GM23338 (cell line): ENCODE data around the gene TJAP1. TPM values are rescaled to one million over a fixed set of nuclear protein-coding genes. Genes with fewer than 3 reads are reported as not detected.
"Not testable (repeated sequence)": the region's sequence is repeated elsewhere in the genome, so short reads cannot be mapped to it uniquely, and the experiment has no call there.

Experiments used
- ATAC-seq: fragments of 200-7000 bp; cut with Tn5 transposase; 3 replicates; pipeline ENCODE4 v1.9.1; 2020
- DNase-seq: peaks from one replicate; pipeline ENCODE4 v3.0.0-alpha.2; 2015; ENCODE audit warnings: low spot score
- H2AFZ ChIP-seq: fragments of 200-600 bp; sonication (generic); 2 replicates; pipeline ENCODE4 v1.8.0; 2016; ENCODE audit warnings: antibody characterized with exemption, mild to moderate bottlenecking, moderate library complexity
- H3F3A ChIP-seq: fragments of 200-600 bp; sonication (generic); replicated peaks from 2 replicates; pipeline ENCODE4 v1.8.0; 2017; ENCODE audit warnings: antibody characterized with exemption, mixed run types, low read depth
- H3K27ac ChIP-seq: fragments of 200-600 bp; sonication (generic); 2 replicates; pipeline ENCODE4 v1.6.1; 2016; ENCODE audit warnings: low read depth
- H3K27me3 ChIP-seq: fragments of 200-600 bp; sonication (generic); 2 replicates; pipeline ENCODE4 v1.8.0; 2016; ENCODE audit warnings: mild to moderate bottlenecking, mixed run types, moderate library complexity; ENCODE audit not compliant: insufficient read depth
- H3K36me3 ChIP-seq: fragments of 200-600 bp; sonication (generic); 2 replicates; pipeline ENCODE4 v1.8.0; 2016; ENCODE audit warnings: mild to moderate bottlenecking; ENCODE audit not compliant: insufficient read depth
- H3K4me1 ChIP-seq: fragments of 200-600 bp; sonication (generic); 2 replicates; pipeline ENCODE4 v1.8.0; 2016; ENCODE audit warnings: mild to moderate bottlenecking, moderate library complexity; ENCODE audit not compliant: insufficient read depth
- H3K4me2 ChIP-seq: fragments of 200-600 bp; sonication (generic); 2 replicates; pipeline ENCODE4 v1.7.1; 2017; ENCODE audit warnings: mixed run types
- H3K4me3 ChIP-seq: fragments of 200-600 bp; sonication (generic); 2 replicates; pipeline ENCODE4 v1.6.1; 2016; ENCODE audit warnings: mixed run types
- H3K79me2 ChIP-seq: fragments of 200-600 bp; sonication (generic); replicated peaks from 2 replicates; pipeline ENCODE4 v1.8.0; 2017; ENCODE audit warnings: mild to moderate bottlenecking; ENCODE audit not compliant: insufficient read depth
- H3K9me2 ChIP-seq: fragments of 200-600 bp; sonication (generic); 2 replicates; pipeline ENCODE4 v1.8.0; 2017; ENCODE audit not compliant: insufficient read depth
- H4K20me1 ChIP-seq: fragments of 200-600 bp; sonication (generic); replicated peaks from 2 replicates; pipeline ENCODE4 v1.8.0; 2017; ENCODE audit warnings: mild to moderate bottlenecking; ENCODE audit not compliant: insufficient read depth
- H3K27ac Mint-ChIP-seq: 2 replicates; pipeline ENCODE4 v1.8.0; 2020; ENCODE audit warnings: inconsistent platforms, mild to moderate bottlenecking, moderate library complexity, mixed read lengths
- H3K27me3 Mint-ChIP-seq: 3 replicates; pipeline ENCODE4 v1.8.0; 2022; ENCODE audit warnings: low read depth, mild to moderate bottlenecking, moderate library complexity, mixed read lengths, inconsistent platforms; ENCODE audit not compliant: insufficient read depth, poor library complexity
- H3K36me3 Mint-ChIP-seq: 3 replicates; pipeline ENCODE4 v1.8.0; 2021; ENCODE audit warnings: low read depth, mild to moderate bottlenecking, inconsistent platforms, moderate library complexity, mixed read lengths
- H3K4me1 Mint-ChIP-seq: 3 replicates; pipeline ENCODE4 v1.8.0; 2020; ENCODE audit warnings: mild to moderate bottlenecking, inconsistent platforms, mixed read lengths
- H3K4me3 Mint-ChIP-seq: 3 replicates; pipeline ENCODE4 v1.8.0; 2021; ENCODE audit warnings: moderate library complexity, mild to moderate bottlenecking, inconsistent platforms, mixed read lengths
- H3K9me3 Mint-ChIP-seq: 3 replicates; pipeline ENCODE4 v1.8.0; 2020; ENCODE audit warnings: moderate library complexity, mild to moderate bottlenecking, inconsistent platforms, mixed read lengths
- CREB1 ChIP-seq: fragments of 250-450 bp; sonication (Bioruptor Pico); IDR thresholded peaks from 2 replicates; pipeline ENCODE4 v1.5.0; 2020; ENCODE audit warnings: low read depth, mild to moderate bottlenecking, moderate library complexity
- EZH2 ChIP-seq: fragments of 200-600 bp; sonication (generic); IDR thresholded peaks from one replicate; pipeline ENCODE4 v1.8.0; 2017; ENCODE audit warnings: antibody characterized with exemption, mild to moderate bottlenecking, low read depth; ENCODE audit not compliant: unreplicated experiment
- EZH2phosphoT487 ChIP-seq: fragments of 200-600 bp; sonication (generic); IDR thresholded peaks from one replicate; pipeline ENCODE4 v1.8.1; 2018; ENCODE audit warnings: antibody characterized with exemption; ENCODE audit not compliant: unreplicated experiment
- NANOG ChIP-seq: IDR thresholded peaks from 2 replicates; pipeline ENCODE4 v1.6.1; 2016; ENCODE audit warnings: antibody characterized with exemption, borderline replicate concordance
- STAT1 ChIP-seq: IDR thresholded peaks from one replicate; pipeline ENCODE4 v1.6.1; 2016; ENCODE audit warnings: antibody characterized with exemption; ENCODE audit not compliant: unreplicated experiment
- ZNF331 ChIP-seq: fragments of 250-450 bp; sonication (Bioruptor Pico); IDR thresholded peaks from 2 replicates; pipeline ENCODE4 v1.5.0; 2020; ENCODE audit warnings: low read depth, mild to moderate bottlenecking, moderate library complexity
- polyA plus RNA-seq: library from polyadenylated mRNA; unstranded; fragments of >200 nt; fragmentation: Nextera tagmentation; extraction: Ambion mirVana; gene quantifications from 2 replicates; pipeline ENCODE4 v1.2.1, GENCODE V29; 2016
- total RNA-seq: library from RNA; depleted of rRNA; stranded (reverse); fragments of >200 nt; shearing (Covaris generic); gene quantifications from 2 replicates; pipeline ENCODE4 v1.2.3, GENCODE V29; 2014
- TF ChIP-seq, protein P1 (sequence below): fragments of 250-450 bp; sonication (Bioruptor Pico); IDR thresholded peaks from 2 replicates; pipeline ENCODE4 v1.5.0; 2020; ENCODE audit warnings: mild to moderate bottlenecking, moderate library complexity
- TF ChIP-seq, protein P2 (sequence below), 2 experiments: fragments of 200-600 bp in 1 of 2; sonication (generic) in 1 of 2; conservative IDR thresholded peaks; 2 replicates each; pipeline versions ENCODE4 v1.5.1 to v1.6.1; 2016 to 2017; ENCODE audit warnings: antibody characterized with exemption in 2 of 2, low read depth in 2 of 2, mild to moderate bottlenecking in 2 of 2, moderate library complexity in 1 of 2
- TF ChIP-seq, protein P3 (sequence below): IDR thresholded peaks from one replicate; pipeline ENCODE4 v1.6.1; 2018; ENCODE audit warnings: antibody characterized with exemption; ENCODE audit not compliant: unreplicated experiment
- TF ChIP-seq, protein P4 (sequence below): IDR thresholded peaks from 2 replicates; pipeline ENCODE4 v1.6.1; 2016; ENCODE audit warnings: antibody characterized with exemption

TJAP1 gene
- total and polyA plus RNA-seq, 2 experiments from 2014 or later = 17.6 to 34.3 TPM

DNA sequence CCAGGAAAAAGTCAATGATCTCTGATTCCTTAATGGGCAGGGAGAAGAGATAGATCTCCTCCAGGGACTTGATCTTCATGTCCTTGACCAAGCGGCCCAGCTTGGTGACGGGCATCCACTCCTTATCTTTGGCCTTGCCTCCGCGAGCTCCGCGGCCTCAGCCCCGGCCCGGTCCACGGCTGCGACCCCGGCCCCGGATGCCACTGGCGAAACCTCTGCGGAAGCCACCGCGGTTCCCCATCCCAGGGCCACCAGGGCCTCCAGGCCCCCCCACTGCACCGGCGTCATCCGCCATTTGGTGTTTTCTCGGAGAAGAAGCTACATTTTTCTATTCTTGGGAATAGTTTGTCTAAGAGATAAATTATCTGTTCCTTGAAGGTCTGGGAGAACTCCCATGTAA, 62.0 kb downstream of the TJAP1 start:
- Histone ChIP-seq H4K20me1 (peaks cover 13% of the 10 kb centered on the region), H3K36me3 (peaks cover 56% of the 10 kb centered on the region)
- not testable (repeated sequence) for H3K4me3 Mint-ChIP-seq, H3K27me3 ChIP-seq, DNase-seq, H3K4me1 ChIP-seq, H3K27me3 Mint-ChIP-seq, H3K27ac Mint-ChIP-seq, H3K9me2 ChIP-seq, H3K4me2 ChIP-seq, H2AFZ ChIP-seq, H3F3A ChIP-seq, H3K79me2 ChIP-seq, H3K27ac ChIP-seq, H3K4me3 ChIP-seq, H3K4me1 Mint-ChIP-seq, H3K9me3 Mint-ChIP-seq, ATAC-seq
- peaks cover 73% of the 10 kb centered on the region for H3K36me3 Mint-ChIP-seq

DNA sequence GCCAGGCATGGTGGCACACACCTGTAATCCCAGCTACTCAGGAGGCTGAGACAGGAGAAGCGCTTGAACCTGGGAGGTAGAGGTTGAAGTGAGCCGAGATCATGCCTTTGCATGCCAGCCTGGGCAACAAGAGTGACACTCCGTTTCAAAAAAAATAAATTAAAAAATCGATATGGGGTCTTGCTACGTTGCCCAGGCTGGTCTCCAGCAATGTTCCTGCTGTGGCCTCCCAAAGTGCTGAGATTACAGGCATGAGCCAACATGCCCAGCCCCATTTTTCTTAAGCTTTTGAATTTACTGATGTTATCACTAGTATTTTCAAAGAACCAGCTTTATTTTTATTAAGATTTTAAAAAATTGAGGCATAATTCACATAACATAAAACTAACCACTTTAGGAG, 63.1 kb downstream of the TJAP1 start:
- no peak overlapping the region for H3K4me3 Mint-ChIP-seq
- Histone ChIP-seq H3K79me2 (no peaks in the 10 kb centered on the region), H3K9me2 (no peaks in the 10 kb centered on the region), H3K27me3 (no peaks in the 10 kb centered on the region), H3K27ac (no peak overlapping the region), H3K4me1 (no peaks in the 10 kb centered on the region), H2AFZ (no peak overlapping the region), H3F3A (0 out of 2 replicates have a peak, but pooled peaks cover 5% of the 10 kb centered on the region), H3K36me3 (peaks cover 65% of the 10 kb centered on the region), H3K4me3 (no peak overlapping the region), H4K20me1 (peaks cover 13% of the 10 kb centered on the region), H3K4me2 (no peak overlapping the region)
- H3K36me3 Mint-ChIP-seq = peaks cover 77% of the 10 kb centered on the region
- H3K4me1 Mint-ChIP-seq = no peaks in the 10 kb centered on the region
- H3K27me3 Mint-ChIP-seq = peaks cover 1% of the 10 kb centered on the region
- DNase-seq (no peak), ATAC-seq (no peak)
- no peaks in the 10 kb centered on the region for H3K9me3 Mint-ChIP-seq
- no peak overlapping the region for H3K27ac Mint-ChIP-seq
- TF ChIP-seq, protein P1, sequence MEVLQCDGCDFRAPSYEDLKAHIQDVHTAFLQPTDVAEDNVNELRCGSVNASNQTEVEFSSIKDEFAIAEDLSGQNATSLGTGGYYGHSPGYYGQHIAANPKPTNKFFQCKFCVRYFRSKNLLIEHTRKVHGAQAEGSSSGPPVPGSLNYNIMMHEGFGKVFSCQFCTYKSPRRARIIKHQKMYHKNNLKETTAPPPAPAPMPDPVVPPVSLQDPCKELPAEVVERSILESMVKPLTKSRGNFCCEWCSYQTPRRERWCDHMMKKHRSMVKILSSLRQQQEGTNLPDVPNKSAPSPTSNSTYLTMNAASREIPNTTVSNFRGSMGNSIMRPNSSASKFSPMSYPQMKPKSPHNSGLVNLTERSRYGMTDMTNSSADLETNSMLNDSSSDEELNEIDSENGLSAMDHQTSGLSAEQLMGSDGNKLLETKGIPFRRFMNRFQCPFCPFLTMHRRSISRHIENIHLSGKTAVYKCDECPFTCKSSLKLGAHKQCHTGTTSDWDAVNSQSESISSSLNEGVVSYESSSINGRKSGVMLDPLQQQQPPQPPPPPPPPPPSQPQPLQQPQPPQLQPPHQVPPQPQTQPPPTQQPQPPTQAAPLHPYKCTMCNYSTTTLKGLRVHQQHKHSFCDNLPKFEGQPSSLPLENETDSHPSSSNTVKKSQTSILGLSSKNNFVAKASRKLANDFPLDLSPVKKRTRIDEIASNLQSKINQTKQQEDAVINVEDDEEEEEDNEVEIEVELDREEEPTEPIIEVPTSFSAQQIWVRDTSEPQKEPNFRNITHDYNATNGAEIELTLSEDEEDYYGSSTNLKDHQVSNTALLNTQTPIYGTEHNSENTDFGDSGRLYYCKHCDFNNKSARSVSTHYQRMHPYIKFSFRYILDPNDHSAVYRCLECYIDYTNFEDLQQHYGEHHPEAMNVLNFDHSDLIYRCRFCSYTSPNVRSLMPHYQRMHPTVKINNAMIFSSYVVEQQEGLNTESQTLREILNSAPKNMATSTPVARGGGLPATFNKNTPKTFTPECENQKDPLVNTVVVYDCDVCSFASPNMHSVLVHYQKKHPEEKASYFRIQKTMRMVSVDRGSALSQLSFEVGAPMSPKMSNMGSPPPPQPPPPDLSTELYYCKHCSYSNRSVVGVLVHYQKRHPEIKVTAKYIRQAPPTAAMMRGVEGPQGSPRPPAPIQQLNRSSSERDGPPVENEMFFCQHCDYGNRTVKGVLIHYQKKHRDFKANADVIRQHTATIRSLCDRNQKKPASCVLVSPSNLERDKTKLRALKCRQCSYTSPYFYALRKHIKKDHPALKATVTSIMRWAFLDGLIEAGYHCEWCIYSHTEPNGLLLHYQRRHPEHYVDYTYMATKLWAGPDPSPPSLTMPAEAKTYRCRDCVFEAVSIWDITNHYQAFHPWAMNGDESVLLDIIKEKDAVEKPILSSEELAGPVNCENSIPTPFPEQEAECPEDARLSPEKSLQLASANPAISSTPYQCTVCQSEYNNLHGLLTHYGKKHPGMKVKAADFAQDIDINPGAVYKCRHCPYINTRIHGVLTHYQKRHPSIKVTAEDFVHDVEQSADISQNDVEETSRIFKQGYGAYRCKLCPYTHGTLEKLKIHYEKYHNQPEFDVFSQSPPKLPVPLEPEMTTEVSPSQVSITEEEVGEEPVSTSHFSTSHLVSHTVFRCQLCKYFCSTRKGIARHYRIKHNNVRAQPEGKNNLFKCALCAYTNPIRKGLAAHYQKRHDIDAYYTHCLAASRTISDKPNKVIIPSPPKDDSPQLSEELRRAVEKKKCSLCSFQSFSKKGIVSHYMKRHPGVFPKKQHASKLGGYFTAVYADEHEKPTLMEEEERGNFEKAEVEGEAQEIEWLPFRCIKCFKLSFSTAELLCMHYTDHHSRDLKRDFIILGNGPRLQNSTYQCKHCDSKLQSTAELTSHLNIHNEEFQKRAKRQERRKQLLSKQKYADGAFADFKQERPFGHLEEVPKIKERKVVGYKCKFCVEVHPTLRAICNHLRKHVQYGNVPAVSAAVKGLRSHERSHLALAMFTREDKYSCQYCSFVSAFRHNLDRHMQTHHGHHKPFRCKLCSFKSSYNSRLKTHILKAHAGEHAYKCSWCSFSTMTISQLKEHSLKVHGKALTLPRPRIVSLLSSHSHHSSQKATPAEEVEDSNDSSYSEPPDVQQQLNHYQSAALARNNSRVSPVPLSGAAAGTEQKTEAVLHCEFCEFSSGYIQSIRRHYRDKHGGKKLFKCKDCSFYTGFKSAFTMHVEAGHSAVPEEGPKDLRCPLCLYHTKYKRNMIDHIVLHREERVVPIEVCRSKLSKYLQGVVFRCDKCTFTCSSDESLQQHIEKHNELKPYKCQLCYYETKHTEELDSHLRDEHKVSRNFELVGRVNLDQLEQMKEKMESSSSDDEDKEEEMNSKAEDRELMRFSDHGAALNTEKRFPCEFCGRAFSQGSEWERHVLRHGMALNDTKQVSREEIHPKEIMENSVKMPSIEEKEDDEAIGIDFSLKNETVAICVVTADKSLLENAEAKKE (CRISPR knock-in tag) = no peak
- TF ChIP-seq, protein P2, sequence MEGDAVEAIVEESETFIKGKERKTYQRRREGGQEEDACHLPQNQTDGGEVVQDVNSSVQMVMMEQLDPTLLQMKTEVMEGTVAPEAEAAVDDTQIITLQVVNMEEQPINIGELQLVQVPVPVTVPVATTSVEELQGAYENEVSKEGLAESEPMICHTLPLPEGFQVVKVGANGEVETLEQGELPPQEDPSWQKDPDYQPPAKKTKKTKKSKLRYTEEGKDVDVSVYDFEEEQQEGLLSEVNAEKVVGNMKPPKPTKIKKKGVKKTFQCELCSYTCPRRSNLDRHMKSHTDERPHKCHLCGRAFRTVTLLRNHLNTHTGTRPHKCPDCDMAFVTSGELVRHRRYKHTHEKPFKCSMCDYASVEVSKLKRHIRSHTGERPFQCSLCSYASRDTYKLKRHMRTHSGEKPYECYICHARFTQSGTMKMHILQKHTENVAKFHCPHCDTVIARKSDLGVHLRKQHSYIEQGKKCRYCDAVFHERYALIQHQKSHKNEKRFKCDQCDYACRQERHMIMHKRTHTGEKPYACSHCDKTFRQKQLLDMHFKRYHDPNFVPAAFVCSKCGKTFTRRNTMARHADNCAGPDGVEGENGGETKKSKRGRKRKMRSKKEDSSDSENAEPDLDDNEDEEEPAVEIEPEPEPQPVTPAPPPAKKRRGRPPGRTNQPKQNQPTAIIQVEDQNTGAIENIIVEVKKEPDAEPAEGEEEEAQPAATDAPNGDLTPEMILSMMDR (conservative IDR thresholded peaks at IDR 0.05; ENCODE audit: low read depth in 2 of 2) = no peak
- TF ChIP-seq NANOG (no peak), EZH2phosphoT487 (no peak), STAT1 (no peak), CREB1 (CRISPR knock-in tag) (no peak), ZNF331 (CRISPR knock-in tag) (no peak), EZH2 (no peak)
- TF ChIP-seq, protein P3, sequence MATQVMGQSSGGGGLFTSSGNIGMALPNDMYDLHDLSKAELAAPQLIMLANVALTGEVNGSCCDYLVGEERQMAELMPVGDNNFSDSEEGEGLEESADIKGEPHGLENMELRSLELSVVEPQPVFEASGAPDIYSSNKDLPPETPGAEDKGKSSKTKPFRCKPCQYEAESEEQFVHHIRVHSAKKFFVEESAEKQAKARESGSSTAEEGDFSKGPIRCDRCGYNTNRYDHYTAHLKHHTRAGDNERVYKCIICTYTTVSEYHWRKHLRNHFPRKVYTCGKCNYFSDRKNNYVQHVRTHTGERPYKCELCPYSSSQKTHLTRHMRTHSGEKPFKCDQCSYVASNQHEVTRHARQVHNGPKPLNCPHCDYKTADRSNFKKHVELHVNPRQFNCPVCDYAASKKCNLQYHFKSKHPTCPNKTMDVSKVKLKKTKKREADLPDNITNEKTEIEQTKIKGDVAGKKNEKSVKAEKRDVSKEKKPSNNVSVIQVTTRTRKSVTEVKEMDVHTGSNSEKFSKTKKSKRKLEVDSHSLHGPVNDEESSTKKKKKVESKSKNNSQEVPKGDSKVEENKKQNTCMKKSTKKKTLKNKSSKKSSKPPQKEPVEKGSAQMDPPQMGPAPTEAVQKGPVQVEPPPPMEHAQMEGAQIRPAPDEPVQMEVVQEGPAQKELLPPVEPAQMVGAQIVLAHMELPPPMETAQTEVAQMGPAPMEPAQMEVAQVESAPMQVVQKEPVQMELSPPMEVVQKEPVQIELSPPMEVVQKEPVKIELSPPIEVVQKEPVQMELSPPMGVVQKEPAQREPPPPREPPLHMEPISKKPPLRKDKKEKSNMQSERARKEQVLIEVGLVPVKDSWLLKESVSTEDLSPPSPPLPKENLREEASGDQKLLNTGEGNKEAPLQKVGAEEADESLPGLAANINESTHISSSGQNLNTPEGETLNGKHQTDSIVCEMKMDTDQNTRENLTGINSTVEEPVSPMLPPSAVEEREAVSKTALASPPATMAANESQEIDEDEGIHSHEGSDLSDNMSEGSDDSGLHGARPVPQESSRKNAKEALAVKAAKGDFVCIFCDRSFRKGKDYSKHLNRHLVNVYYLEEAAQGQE = no peak
- TF ChIP-seq, protein P4, sequence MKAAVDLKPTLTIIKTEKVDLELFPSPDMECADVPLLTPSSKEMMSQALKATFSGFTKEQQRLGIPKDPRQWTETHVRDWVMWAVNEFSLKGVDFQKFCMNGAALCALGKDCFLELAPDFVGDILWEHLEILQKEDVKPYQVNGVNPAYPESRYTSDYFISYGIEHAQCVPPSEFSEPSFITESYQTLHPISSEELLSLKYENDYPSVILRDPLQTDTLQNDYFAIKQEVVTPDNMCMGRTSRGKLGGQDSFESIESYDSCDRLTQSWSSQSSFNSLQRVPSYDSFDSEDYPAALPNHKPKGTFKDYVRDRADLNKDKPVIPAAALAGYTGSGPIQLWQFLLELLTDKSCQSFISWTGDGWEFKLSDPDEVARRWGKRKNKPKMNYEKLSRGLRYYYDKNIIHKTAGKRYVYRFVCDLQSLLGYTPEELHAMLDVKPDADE = no peak
